ENCODE measurements around the gene ASF1B.

Gene ASF1B

DNA sequence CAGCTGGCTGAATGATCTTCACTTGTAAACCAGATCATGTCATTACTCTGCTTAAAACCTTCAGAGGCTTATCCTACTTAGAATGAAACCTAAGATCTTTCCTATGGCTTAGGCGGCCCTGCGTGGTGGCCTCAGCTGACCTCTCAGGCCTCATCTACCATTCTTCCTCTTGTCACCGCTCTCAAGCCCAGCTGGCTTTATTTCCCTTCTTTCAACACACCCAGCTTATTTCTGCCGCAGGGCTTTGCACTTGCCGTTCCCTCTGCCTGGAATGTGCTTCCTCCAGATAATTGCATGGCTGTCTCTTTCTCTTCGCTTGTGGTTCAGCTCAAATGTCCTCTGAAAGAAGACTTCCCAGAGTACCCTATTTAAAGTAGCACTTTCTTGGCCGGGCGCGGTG lies 3.6 kb upstream of the ASF1B start:
- no peak overlapping the region for H2AFZ ChIP-seq (ENCODE audit: low read length)
- no peak overlapping the region for H3K9ac ChIP-seq (ENCODE audit: low read length)
- H3K36me3 ChIP-seq (replicated peaks; ENCODE audit: insufficient read depth, low read length) = no peaks in the 10 kb centered on the region
- H3K27ac ChIP-seq (ENCODE audit: low read length) = no peak overlapping the region
- no peak overlapping the region for H3K4me3 ChIP-seq (ENCODE audit: low read length)
- H4K20me1 ChIP-seq (ENCODE audit: insufficient read depth, low read length) = no peaks in the 10 kb centered on the region
- no peaks in the 10 kb centered on the region for H3K9me3 ChIP-seq (replicated peaks; ENCODE audit: insufficient read depth, low read length)
- no peaks in the 10 kb centered on the region for H3K9me2 ChIP-seq (replicated peaks; ENCODE audit: insufficient read depth, low read length)
- TF ChIP-seq, protein P1, sequence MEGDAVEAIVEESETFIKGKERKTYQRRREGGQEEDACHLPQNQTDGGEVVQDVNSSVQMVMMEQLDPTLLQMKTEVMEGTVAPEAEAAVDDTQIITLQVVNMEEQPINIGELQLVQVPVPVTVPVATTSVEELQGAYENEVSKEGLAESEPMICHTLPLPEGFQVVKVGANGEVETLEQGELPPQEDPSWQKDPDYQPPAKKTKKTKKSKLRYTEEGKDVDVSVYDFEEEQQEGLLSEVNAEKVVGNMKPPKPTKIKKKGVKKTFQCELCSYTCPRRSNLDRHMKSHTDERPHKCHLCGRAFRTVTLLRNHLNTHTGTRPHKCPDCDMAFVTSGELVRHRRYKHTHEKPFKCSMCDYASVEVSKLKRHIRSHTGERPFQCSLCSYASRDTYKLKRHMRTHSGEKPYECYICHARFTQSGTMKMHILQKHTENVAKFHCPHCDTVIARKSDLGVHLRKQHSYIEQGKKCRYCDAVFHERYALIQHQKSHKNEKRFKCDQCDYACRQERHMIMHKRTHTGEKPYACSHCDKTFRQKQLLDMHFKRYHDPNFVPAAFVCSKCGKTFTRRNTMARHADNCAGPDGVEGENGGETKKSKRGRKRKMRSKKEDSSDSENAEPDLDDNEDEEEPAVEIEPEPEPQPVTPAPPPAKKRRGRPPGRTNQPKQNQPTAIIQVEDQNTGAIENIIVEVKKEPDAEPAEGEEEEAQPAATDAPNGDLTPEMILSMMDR (IDR thresholded peaks at IDR 0.05; ENCODE audit: low read length) = no peak
- TF ChIP-seq EZH2 (optimal IDR thresholded peaks at IDR 0.05; ENCODE audit: low read depth, low read length) = no peak
- no peak for TF ChIP-seq EZH2phosphoT487 (IDR thresholded peaks at IDR 0.05; ENCODE audit: low read length)
- no peaks in the 10 kb centered on the region for H3K27me3 ChIP-seq (replicated peaks; ENCODE audit: insufficient read depth, low read length)
- H3F3A ChIP-seq (ENCODE audit: insufficient read depth, low read length) = peaks cover 13% of the 10 kb centered on the region; the same call in 1 of the 2 replicates
- DNase-seq = no peak
- peaks cover 5% of the 10 kb centered on the region; the same call in 1 of the 2 replicates for H3K4me1 ChIP-seq (ENCODE audit: low read length)
- no peak overlapping the region for H3K4me2 ChIP-seq (ENCODE audit: low read depth, low read length)
- peaks cover 19% of the 10 kb centered on the region for H3K79me2 ChIP-seq (ENCODE audit: low read length)

DNA sequence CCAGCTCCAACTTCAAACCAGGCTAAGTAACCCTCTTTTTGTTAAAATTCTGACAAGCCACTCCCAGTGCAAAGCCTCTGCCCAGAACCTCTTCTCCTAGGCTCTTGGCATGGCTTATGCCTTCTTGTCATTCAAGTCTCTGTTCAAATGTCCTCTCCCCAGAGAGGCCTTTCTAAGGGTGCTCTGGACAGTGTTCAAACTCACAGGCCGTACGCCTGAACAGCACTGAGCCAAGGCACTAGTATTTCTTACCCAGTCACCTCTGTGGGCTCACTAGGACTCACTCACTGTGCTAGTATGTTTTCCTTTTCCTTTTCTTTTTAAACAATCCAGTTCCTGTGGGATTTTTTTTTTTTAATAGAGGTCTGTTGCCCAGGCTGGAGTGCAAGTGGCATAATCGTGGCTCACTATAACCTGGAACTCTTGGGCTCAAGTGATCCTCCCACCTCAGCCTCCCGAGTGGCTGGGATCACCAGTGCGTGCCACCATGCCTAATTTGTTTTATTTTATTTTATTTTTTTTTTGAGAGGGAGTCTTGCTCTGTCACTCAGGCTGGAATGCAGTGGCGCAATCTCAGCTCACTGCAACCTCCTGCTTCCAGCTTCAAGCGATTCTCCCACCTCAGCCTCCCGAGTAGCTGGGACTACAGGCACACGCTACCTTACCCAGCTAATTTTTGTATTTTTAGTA lies 2.3 kb upstream of the ASF1B start:
- H3K4me1 ChIP-seq (ENCODE audit: low read length) = peaks cover 5% of the 10 kb centered on the region; the same call in 1 of the 2 replicates
- no peak for DNase-seq
- peaks cover 31% of the 10 kb centered on the region for H3K79me2 ChIP-seq (ENCODE audit: low read length)
- no peak overlapping the region for H3K27ac ChIP-seq (ENCODE audit: low read length)
- H3F3A ChIP-seq (ENCODE audit: insufficient read depth, low read length) = peaks cover 13% of the 10 kb centered on the region; the same call in 1 of the 2 replicates
- no peak overlapping the region for H3K4me3 ChIP-seq (ENCODE audit: low read length)
- TF ChIP-seq EZH2phosphoT487 (IDR thresholded peaks at IDR 0.05; ENCODE audit: low read length) (no peak), EZH2 (optimal IDR thresholded peaks at IDR 0.05; ENCODE audit: low read depth, low read length) (no peak)
- TF ChIP-seq, protein P1 (IDR thresholded peaks at IDR 0.05; ENCODE audit: low read length) = no peak
- H3K9ac ChIP-seq (ENCODE audit: low read length) = no peak overlapping the region
- no peaks in the 10 kb centered on the region for H4K20me1 ChIP-seq (ENCODE audit: insufficient read depth, low read length)
- no peak overlapping the region for H2AFZ ChIP-seq (ENCODE audit: low read length)
- no peaks in the 10 kb centered on the region for H3K9me2 ChIP-seq (replicated peaks; ENCODE audit: insufficient read depth, low read length)
- H3K27me3 ChIP-seq (replicated peaks; ENCODE audit: insufficient read depth, low read length) = no peaks in the 10 kb centered on the region
- no peaks in the 10 kb centered on the region for H3K36me3 ChIP-seq (replicated peaks; ENCODE audit: insufficient read depth, low read length)
- no peaks in the 10 kb centered on the region for H3K9me3 ChIP-seq (replicated peaks; ENCODE audit: insufficient read depth, low read length)
- H3K4me2 ChIP-seq (ENCODE audit: low read depth, low read length) = no peak overlapping the region

DNA sequence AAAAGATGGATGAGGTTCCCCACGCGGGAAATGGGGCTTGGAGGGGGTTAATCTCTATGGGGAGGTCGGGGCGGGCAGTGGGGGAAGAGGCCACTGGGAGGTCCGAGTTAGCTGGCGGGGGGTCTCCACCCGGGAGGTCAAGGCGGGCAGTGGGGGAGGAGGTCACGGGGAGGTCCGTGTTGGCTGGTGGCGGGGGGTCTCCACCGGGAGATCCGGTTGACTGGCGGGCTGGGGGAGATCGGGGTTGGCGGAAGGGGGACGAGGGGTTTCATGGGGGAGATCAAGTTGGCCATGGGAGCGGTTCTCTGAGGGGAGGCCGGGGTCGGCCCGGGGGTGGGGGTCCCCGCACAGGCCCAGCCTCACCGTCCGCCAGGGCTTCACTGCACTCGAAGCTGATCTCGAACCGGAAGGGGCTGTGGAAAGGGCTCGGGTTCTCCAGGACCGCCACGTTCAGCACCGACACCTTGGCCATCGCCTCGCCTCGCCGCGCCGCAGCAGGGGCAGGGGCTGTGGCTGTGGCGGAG lies 342 bp downstream of the ASF1B start:
- peaks cover 13% of the 10 kb centered on the region; the same call in 1 of the 2 replicates for H3F3A ChIP-seq (ENCODE audit: insufficient read depth, low read length)
- peak overlapping the region; percentile 83 for H3K9ac ChIP-seq (ENCODE audit: low read length)
- no peak for DNase-seq
- H4K20me1 ChIP-seq (ENCODE audit: insufficient read depth, low read length) = no peaks in the 10 kb centered on the region
- H3K79me2 ChIP-seq (ENCODE audit: low read length) = peaks cover 42% of the 10 kb centered on the region
- H3K9me3 ChIP-seq (replicated peaks; ENCODE audit: insufficient read depth, low read length) = no peaks in the 10 kb centered on the region
- H3K9me2 ChIP-seq (replicated peaks; ENCODE audit: insufficient read depth, low read length) = no peaks in the 10 kb centered on the region
- peak overlapping the region; percentile 67 for H3K4me2 ChIP-seq (ENCODE audit: low read depth, low read length)
- peaks cover 5% of the 10 kb centered on the region; the same call in 1 of the 2 replicates for H3K4me1 ChIP-seq (ENCODE audit: low read length)
- no peaks in the 10 kb centered on the region for H3K27me3 ChIP-seq (replicated peaks; ENCODE audit: insufficient read depth, low read length)
- peak overlapping the region; percentile 89; the same call in 1 of the 2 replicates for H2AFZ ChIP-seq (ENCODE audit: low read length)
- peak overlapping the region; percentile 99 for H3K4me3 ChIP-seq (ENCODE audit: low read length)
- no peak for TF ChIP-seq EZH2phosphoT487 (IDR thresholded peaks at IDR 0.05; ENCODE audit: low read length)
- TF ChIP-seq, protein P1 (IDR thresholded peaks at IDR 0.05; ENCODE audit: low read length) = no peak
- TF ChIP-seq EZH2 (optimal IDR thresholded peaks at IDR 0.05; ENCODE audit: low read depth, low read length) = no peak
- no peaks in the 10 kb centered on the region for H3K36me3 ChIP-seq (replicated peaks; ENCODE audit: insufficient read depth, low read length)
- peak overlapping the region; percentile 91; the same call in 1 of the 2 replicates for H3K27ac ChIP-seq (ENCODE audit: low read length)

All from MM.1S (cell line).